Central memory CD4-positive, alpha-beta T cell (primary cell): ENCODE results near the gene STOX1.
"Not testable (repeated sequence)": the region's sequence is repeated elsewhere in the genome, so short reads cannot be mapped to it uniquely, and the experiment has no call there.

ENCODE experiments used
- DNase-seq: peaks from one replicate; pipeline ENCODE4 v3.0.0; 2022

Gene STOX1

DNA sequence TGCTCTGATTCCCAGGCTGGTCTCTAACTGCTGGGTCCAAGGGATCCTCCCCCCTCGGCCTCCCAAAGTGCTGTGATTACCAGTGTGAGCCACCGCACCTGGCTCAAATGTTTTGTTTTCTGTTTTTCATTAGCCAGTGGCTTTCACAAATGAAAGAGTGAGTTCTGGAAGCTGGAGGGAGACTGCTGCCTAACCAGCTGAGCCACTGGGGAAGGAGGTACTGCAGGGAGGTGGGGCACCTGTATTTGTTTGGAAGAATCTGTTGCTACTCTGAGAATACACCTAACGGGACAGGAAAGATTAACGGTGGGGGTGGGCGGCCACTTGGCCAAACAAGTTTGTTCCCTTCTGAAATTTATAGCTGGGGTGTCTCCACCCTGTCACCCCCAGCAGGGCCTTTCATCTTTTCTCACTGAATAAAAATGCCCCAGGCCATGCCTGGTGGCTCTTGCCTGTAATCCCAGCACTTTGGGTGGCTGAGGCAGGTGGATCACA lies 4.7 kb downstream of the STOX1 start:
- no peak for DNase-seq

DNA sequence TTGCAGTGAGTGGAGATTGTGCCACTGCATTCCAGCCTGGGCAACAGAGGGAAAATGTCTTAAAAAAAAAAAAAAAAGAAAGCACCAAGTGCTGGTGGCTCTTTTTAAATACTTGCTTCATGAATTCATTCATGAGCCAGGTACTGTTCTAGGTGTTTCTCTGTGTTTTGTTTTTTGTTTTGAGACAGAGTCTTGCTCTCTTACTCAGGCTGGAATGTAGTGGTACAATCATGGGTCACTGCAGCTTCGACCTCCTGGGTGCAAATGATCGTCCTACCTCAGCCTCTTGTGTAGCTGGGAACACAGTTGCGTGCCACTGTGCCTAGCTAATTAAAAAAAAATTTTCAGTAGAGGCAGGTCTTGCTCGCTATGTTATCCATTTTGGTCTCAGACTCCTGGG lies 5.3 kb downstream of the STOX1 start:
- DNase-seq, result no peak

DNA sequence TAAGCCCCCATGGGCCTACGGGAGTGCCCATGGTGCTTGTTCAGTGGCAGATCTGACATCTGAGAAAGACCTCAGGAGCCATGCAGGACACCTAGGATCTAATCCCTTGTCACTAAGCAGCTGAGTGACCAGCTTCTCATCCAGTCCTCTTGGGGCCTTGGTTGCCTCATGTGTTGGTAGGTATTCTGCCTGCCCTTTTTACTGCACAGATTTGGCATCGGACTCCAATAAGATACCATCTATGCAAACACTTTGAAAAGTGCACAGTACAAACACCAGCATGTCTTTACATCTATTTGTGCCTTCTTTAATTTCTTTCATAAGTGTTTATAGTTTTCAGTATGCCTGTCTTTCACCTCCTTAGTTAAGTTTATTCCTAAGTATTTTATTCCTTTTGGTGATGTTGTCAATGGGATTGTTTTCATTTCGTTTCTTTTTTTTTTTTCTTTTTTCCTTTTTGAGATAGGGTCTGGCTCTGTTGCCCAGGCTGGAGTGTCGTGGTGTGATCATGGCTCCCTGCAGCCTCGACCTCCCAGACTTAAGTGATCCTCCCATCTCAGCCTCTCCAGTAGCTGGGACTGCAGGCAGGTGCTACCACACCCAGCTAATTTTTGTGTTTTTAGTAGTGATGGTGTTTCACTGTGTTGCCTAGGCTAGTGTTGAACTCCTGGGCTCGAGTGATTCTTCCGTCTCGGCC lies 10.4 kb downstream of the STOX1 start:
- no peak for DNase-seq

DNA sequence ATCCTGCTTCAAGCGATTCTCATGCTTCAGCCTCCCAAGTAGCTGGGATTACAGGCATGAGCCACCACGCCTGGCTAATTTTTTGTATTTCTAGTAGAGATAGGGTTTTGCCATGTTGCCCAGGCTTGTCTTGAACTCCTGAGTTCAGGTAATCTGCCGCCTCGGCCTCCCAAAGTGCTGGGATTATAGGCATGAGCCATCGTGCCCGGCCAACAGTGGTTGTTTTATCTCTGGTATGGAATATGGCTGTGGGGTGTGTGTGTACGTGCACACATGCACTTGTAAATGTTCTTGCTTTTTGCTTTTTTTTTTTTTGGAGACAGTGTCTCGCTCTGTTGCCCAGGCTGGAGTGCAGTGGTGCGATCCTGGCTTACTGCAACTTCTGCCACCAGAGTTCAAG lies 13.3 kb downstream of the STOX1 start:
- not testable (repeated sequence) for DNase-seq

DNA sequence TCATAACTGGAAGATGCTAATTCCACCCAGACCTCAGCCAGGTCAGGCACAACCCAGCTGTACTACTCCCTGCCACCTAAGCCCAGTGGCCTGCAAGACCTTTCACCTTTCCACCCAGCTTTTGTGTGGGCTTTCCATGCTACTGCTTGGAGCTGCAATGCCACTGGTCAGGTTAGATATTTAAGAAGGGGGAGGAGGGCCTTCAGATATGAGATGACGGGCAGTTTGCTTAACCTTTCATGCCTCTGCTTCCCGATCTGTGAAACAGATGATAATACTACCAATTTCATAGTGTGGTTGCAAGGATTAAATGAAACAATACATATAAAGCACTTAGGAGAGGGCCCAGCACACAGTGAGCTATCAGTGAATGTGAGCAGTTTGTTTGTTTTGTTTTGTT lies 20.9 kb downstream of the STOX1 start:
- no peak for DNase-seq

DNA sequence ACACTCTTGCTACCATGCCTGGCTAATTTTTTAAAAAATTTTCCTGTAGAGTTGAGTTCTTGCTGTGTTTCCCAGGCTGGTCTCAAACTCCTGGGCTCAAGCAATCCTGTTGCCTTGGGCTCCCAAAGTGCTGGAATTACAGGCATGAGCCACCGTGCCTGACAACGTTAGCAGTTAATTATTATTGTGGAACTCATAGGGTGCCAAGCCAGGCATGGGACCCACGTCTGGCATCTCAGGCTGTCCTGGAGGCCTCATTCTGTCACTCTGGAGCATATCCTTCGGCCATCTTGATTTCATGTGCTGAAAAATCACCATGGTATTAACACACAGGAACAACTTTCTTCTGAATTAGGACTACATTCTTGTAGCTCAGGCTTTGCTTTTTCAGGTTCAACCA lies 21.5 kb downstream of the STOX1 start:
- no peak for DNase-seq

DNA sequence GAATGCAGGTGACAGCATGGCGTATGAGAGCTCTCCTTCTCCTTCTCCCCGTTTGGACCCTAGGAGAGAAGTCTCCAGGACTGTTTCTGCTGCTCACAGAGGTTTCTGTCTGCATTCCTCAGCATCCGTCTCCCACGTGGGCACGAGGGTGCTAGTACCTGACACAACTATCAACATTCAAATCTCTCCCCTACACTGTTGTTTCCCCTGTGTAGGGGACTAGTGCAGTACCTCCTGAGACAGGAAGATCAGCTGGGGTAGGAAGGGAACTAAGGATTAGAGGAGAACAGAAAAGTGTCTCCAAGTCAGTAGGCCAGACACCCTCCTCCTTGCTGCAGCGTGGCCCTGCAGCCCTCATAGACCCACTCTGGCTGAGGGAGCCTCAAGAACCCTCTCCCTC lies 29.0 kb downstream of the STOX1 start:
- DNase-seq, result no peak

DNA sequence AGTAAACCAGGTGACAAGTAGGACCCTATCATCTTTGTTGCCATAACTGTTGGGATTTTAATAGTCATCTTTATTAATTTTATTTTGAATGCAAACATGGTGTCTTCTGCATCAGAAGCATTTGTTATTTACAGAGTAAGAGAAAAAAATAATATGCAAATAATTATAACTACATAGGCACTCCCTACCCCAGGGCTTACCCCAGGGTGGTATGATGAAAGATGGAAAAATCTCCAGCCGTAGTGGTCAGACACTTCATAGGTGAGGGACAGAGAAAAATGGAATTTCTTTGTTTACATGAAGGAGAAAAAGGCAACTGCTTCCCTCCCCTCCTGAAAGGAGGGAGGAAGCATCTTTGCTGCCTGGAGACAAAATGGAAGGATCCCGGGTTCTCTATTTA lies 29.7 kb downstream of the STOX1 start:
- DNase-seq, result no peak

DNA sequence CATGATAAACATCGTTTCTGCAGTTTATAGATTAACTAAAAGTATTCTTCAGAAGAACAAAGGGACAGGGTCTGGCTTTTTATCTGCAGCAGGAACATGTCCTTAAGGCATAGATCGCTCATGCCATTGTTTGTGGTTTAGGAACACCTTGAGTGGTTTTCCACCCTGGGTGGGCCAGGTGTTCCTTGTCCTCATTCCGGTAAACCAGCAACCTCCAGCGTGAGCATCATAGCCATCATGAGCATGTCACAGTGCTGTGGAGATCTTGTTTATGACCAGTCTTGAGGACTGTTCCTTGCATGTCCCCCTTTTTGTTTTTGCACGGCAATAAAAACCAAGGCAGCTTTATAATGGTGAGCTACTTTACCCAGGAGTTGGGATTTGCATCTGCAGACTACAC lies 33.9 kb downstream of the STOX1 start:
- no peak for DNase-seq

DNA sequence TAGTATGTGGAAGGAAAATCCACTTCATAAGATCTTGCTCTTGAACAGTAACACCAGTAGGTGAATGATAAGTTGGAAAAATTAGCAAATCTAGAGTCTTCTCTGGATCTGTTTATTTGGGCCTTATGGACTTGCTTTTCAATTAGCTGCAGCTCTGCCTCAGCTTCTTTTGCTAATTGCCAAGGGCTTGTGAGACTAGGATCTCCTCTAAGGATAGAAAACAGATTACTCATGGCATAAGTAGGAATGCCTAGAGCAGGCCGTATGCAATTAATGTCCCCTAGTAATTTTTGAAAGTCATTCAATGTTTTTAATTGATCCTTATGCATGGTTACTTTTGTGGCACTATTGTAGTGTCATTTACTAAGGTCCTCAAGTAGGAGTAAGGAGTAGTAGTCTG lies 37.3 kb downstream of the STOX1 start:
- DNase-seq, result no peak

DNA sequence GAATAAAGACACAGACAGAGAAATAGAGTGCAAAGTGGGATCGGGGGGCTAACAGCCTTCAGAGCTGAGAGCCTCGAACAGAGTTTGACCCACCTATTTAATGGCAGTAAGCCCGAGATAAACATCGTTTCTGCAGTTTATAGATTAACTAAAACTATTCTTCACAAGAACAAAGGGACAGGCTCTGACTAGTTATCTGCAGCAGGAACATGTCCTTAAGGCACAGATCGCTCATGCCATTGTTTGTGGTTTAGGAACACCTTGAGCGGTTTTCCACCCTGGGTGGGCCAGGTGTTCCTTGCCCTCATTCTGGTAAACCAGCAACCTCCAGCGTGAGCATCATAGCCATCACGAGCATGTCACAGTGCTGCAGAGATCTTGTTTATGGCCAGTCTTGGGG lies 40.8 kb downstream of the STOX1 start:
- DNase-seq, result not testable (repeated sequence)

DNA sequence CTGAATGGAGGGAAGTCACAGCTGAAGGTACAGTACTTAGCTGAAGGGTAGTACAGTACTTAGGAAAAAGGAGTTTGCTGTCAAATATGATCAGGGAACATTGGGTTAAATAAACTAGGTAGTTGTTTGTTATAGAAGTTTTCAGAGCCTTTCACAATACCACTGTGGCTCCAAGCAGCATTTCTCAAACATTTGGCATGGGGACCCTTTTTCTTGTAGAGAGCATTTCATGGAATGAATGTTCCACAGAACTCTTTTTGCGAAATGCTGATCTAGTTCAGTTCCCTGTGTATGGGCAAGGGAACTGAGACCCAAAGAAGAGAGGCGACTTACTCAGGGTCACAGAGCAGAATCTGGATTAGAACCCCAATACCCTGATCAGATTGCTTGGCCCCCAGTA lies 42.3 kb downstream of the STOX1 start:
- no peak for DNase-seq

DNA sequence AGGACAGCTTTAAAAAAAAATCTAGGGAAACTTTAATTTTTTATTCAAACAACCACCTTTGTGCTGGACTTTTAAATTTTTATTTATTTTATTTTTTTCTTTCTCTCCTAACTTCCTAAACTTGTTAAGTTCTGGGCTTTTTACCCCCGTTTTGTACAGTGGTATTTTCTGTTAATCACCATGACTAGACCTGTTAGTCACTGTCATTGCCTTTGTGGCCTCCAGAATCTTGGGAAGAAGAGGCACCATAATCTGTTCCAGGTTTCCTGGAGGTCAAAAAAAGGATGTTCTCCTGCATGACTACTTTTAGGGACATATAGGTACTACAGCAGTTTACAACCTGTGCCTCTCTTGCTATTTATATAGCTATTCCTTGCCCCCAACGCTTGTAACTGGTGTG lies 42.7 kb downstream of the STOX1 start:
- DNase-seq, result no peak

DNA sequence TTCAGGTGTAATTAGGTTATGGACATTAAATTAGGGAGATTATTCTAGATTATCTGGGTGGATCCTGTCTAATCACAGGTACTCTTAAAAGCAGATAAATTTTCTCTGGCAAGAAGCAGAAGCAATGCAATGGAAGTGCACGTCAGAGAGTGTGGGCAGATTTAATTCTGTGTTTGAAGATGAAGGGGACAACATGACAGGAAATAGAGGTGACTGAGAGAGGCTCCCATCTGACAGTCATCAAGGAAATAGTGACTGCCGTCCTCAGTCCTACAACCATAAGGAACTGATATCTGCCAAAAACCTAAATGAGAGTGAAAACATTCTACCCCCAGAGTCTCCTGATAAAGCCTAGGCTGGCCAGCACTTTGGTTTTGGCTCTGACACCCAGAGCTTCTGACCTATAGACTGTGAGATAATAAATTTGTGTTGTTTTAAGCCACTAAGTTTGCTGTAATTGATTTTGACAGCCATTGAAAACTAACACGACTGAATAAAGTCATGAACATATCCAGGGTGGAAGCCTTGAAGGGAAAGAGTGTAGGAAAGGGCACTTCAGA lies 43.3 kb downstream of the STOX1 start:
- peak; percentile 2 for DNase-seq

DNA sequence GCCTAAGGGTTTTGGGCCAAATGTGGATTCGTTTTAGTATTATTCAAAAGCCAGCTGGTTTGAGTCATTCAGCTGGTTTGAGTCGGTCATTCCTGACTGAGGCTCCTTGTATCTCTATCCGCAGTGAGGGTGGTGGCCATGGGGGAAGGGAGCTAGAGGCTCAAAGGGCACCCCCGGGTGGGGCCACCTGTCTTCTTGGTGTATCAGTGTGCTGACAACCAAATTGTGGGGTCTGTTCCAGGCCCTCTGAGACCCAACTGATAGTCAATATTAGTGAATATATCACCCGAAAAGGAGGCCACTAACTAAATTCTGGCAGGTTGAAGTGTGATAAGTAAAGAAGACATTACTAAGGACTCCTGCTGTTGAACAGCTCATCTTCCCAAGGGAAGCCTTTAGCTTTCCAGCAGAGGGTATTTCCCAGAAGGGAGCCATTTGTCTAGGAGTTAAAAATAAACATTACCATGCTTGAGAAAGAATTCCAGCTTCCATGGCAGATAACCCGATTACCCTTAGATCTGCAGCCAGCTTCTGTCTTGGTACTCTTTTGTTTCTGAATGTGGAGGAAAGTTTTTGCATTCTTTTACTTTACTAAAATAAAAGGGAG lies 43.9 kb downstream of the STOX1 start:
- DNase-seq, result no peak

DNA sequence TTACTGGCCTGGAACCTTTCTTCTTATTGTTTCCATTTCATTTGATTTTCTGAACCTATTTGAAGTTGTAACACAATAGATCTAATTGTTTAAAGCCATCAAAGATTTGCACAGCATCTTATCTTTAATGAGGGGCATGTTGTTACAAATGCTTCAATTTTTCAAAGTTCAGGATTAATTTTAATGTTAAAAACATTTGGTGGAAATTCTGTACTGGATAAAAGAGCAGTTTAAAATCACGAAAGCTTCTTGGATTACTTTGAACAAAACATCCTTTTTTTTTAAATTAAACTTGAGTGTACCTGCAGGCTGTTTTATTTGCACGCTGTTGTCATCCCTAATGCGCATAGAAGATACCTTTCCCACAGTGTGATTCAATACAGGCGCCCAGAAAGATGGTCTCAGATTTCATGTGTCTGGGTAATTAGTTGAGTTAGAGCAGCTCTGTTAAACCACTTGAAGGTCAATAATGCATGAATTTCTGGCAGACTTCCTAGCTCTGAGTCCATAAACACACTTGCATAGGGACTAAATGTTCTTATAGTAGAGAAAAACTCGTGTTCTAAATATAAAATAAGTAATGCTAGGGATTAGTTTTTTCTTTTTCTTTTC lies 44.5 kb downstream of the STOX1 start:
- DNase-seq, result no peak

DNA sequence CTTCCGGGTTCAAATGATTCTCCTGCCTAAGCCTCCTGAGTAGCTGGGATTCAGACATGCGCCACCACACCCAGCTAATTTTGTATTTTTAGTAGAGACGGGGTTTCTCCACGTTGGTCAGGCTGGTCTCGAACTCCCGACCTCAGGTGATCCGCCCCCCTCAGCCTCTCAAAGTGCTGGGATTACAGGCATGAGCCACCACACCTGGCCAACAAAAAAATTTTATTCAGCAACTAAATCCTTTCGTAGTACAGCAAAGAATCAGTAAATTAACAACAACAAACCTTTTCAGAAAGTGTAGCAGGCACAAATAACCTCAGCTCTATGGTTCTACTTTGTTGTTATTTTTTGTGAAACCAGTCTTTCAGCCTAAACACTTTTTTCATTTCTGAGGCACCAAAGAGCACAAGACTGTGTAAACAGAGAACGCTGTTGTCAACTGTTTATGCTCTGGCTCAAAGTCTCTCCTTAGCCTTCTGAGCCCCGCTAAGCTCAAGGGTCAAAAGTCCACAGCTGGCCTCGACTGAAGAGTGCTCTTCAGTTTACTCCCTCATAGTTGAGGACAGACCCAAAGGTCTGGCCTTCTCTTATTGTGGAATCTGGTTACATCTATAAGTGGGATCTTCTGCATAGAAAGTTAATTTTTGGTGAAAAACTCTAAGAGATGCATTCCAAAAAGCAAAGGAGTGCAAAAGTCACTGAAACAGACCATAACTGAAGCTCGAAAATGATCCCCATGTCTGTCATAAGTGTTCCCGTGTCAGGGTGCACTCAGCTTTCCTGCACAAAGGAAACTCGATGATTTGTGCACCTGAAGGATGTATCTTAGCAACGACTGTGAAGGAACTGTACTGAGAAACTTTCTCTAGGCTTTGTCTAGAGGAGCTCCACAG lies 49.2 kb downstream of the STOX1 start:
- DNase-seq, result no peak

DNA sequence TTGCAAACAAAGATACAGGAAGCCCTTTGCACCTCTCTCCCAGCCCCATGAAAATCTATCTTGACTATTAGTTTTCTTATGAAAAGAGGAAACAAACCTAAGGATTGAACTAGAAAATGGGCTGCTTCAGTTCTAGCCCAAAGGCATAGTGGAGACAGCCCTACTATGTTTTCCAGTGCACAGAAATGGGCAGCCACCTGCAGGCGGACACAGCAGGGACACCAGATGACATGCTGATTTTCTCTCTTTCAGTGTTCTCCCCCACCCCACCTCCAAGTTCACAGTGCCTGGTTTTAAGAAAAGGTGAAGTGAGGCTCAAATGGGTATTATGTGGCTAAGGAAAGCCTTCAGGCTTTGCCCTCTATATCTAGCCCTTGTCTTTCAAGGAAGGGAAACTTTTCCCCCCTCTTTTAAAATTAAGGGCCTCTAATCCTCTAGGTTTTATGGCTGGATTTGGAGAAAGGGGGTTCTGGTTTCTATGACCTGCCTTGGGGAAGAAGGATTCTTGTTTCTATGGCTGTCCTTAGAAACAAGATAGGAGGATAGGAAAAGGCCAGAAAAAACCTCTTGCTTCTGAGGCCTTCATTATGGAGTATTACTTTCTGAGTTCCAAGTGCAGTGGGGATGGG lies 50.3 kb downstream of the STOX1 start:
- DNase-seq, result no peak

DNA sequence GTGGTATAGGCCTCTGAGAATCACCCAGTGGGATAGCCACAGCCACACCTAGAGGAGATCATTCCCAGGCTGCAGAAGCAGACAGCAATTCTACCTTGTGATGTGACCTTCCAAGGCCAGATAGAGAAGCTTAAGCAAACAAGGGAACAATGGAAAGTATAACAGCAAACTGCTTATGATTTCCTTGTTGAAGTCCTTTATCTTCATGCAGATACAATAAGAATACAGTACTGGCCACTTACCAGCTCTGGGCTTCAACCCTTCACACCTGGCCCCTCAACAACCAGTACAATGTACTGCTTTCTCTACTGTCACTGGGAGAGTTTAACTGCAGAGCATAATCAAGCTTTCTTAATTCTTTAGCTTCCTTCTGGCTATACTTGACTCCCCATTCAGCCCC lies 51.2 kb downstream of the STOX1 start:
- no peak for DNase-seq

DNA sequence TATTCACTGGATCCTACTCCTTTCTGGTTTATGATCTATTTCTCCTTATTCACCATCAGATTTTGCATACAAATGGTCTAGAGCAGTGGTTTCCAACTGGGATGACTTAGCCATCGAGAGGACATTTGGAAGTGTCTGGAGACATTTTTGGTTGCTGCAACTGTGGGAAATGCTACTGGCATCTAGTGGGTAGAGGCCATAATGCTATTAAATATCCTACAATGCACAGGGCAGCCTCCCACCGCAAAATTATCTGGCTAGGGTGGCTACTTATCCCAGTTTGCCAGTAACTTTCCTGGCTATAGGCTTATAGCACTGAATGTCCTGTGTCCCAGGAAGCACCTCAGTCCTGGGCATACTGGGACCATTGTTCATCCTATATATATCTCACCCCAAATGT lies 52.3 kb downstream of the STOX1 start:
- no peak for DNase-seq

DNA sequence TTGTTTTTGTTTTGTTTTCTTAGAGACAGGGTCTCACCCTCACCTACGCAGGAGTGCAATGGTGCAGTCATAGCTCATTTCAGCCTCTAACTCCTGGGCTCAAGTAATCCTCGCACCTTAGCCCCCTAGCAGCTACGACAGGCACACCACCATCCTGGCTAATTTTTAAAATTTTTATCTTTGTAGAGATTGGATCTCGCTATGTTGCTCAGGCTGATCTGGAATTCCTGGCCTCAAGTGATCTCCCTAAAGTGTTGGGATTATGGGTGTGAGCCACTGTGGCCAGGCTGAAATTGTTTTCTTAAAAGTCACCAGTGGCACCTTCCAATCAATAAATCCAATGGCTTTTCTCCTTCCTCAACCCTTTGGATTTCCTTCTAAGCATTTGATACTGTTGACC lies 52.9 kb downstream of the STOX1 start:
- no peak for DNase-seq

DNA sequence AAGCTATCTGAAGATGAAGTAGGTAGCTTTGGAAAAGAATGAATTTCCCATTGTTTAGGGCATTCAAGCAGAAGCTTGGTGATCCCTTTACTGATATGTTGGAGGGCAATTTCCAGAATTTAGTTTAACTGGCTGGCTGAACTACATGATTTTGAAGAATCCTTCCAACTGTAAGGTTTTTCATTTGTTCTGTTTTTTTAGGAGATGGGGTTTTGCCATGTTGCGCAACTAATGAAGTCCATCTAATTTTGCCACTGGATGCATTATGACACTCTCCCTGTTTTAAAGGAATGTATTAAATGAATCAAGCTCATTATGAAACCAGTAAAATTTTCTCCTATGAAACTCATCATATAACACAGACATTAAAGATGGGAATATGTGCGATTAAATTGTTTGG lies 67.7 kb downstream of the STOX1 start:
- no peak for DNase-seq

DNA sequence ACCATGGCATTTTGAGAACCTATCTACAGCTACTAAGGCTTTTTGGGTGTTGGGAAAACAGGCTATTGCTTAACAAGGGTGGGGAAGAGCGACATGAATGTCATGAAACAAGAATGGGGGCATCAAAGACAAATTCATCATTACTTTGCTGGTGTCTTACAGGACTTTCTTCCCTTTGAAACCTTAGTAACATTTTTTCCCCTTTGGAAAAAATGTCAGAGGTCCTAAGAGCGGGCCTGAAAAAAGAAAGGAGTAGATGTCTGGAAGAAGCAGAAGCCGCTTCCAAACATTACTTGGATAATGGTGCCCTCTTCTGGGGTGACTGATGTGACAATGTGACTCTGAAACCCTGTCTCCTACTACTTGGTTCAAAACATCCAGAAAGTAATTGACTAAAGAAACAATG lies 70.0 kb downstream of the STOX1 start:
- peak; percentile 26 for DNase-seq
